ENCODE data around the gene HLA-DMB.

HLA-DMB gene

GRCh38 chr6:32973144-32974015 lies 32.6 kb upstream of the HLA-DMB start:
- Histone ChIP-seq H3F3A (ENCODE audit: control insufficient read depth, insufficient read depth) (peaks cover 61% of the 10 kb centered on the region), H3K36me3 (ENCODE audit: control insufficient read depth, low read length) (peaks cover 91% of the 10 kb centered on the region), H3K4me3 (ENCODE audit: low read length) (peak overlapping the region; percentile 90), H3K79me2 (ENCODE audit: control insufficient read depth, low read length) (peaks cover 94% of the 10 kb centered on the region), H4K20me1 (ENCODE audit: control insufficient read depth, insufficient read depth, low read depth, low read length) (peaks cover 55% of the 10 kb centered on the region), H3K4me2 (ENCODE audit: low read length) (peak overlapping the region; percentile 88), H3K27ac (ENCODE audit: low read depth, low read length) (peak overlapping the region; percentile 96), H3K4me1 (ENCODE audit: control insufficient read depth, low read length) (peaks cover 40% of the 10 kb centered on the region), H3K27me3 (ENCODE audit: control insufficient read depth, low read length) (no peaks in the 10 kb centered on the region), H3K9me2 (replicated peaks; ENCODE audit: control insufficient read depth, low read length) (no peaks in the 10 kb centered on the region), H3K9me3 (ENCODE audit: control insufficient read depth, insufficient read depth, low read length) (no peaks in the 10 kb centered on the region)
- TF ChIP-seq EZH2phosphoT487 (IDR thresholded peaks at IDR 0.05; ENCODE audit: borderline replicate concordance, low read length), result no peak
- no peak for TF ChIP-seq CTCF (IDR thresholded peaks at IDR 0.05; ENCODE audit: low read depth, low read length, poor library complexity, severe bottlenecking)

GRCh38 chr6:32972353-32973143 lies 31.7 kb upstream of the HLA-DMB start:
- Histone ChIP-seq H3K36me3 (ENCODE audit: control insufficient read depth, low read length) (peaks cover 89% of the 10 kb centered on the region), H3K79me2 (ENCODE audit: control insufficient read depth, low read length) (peaks cover 93% of the 10 kb centered on the region), H4K20me1 (ENCODE audit: control insufficient read depth, insufficient read depth, low read depth, low read length) (peaks cover 48% of the 10 kb centered on the region), H3K27ac (ENCODE audit: low read depth, low read length) (peak overlapping the region; percentile 96), H3K9me3 (ENCODE audit: control insufficient read depth, insufficient read depth, low read length) (no peaks in the 10 kb centered on the region), H3F3A (ENCODE audit: control insufficient read depth, insufficient read depth) (peaks cover 57% of the 10 kb centered on the region), H3K4me1 (ENCODE audit: control insufficient read depth, low read length) (peaks cover 38% of the 10 kb centered on the region), H3K9me2 (replicated peaks; ENCODE audit: control insufficient read depth, low read length) (no peaks in the 10 kb centered on the region), H3K4me2 (ENCODE audit: low read length) (peak overlapping the region; percentile 88), H3K4me3 (ENCODE audit: low read length) (peak overlapping the region; percentile 90), H3K27me3 (ENCODE audit: control insufficient read depth, low read length) (no peaks in the 10 kb centered on the region)
- TF ChIP-seq CTCF (IDR thresholded peaks at IDR 0.05; ENCODE audit: low read depth, low read length, poor library complexity, severe bottlenecking), result no peak
- no peak for TF ChIP-seq EZH2phosphoT487 (IDR thresholded peaks at IDR 0.05; ENCODE audit: borderline replicate concordance, low read length)

- Histone ChIP-seq H3K9me3 (ENCODE audit: control insufficient read depth, insufficient read depth, low read length) (no peaks in the 10 kb centered on the region), H4K20me1 (ENCODE audit: control insufficient read depth, insufficient read depth, low read depth, low read length) (peaks cover 41% of the 10 kb centered on the region)
Observed at GRCh38 chr6:32971581-32972352, 30.9 kb upstream of the HLA-DMB start.

More at GRCh38 chr6:32971581-32972352, 30.9 kb upstream of the HLA-DMB start:
- Histone ChIP-seq H3K4me3 (ENCODE audit: low read length) (peak overlapping the region; percentile 90), H3K27ac (ENCODE audit: low read depth, low read length) (peak overlapping the region; percentile 96), H3K27me3 (ENCODE audit: control insufficient read depth, low read length) (no peaks in the 10 kb centered on the region), H3K36me3 (ENCODE audit: control insufficient read depth, low read length) (peaks cover 85% of the 10 kb centered on the region), H3K9me2 (replicated peaks; ENCODE audit: control insufficient read depth, low read length) (no peaks in the 10 kb centered on the region), H3F3A (ENCODE audit: control insufficient read depth, insufficient read depth) (peaks cover 56% of the 10 kb centered on the region), H3K4me1 (ENCODE audit: control insufficient read depth, low read length) (peaks cover 39% of the 10 kb centered on the region), H3K4me2 (ENCODE audit: low read length) (peak overlapping the region; percentile 91), H3K79me2 (ENCODE audit: control insufficient read depth, low read length) (peaks cover 93% of the 10 kb centered on the region)
- TF ChIP-seq CTCF (IDR thresholded peaks at IDR 0.05; ENCODE audit: low read depth, low read length, poor library complexity, severe bottlenecking), result no peak
- no peak for TF ChIP-seq EZH2phosphoT487 (IDR thresholded peaks at IDR 0.05; ENCODE audit: borderline replicate concordance, low read length)

Measured in DOHH2 (cell line).